ENCODE data around the gene AKR1E2.

GRCh38 chr10:4822208-4822607 lies 3.8 kb upstream of the AKR1E2 start:
- TF ChIP-seq CTCF (IDR thresholded peaks at IDR 0.05; ENCODE audit: borderline replicate concordance, extremely low read depth, low read length, poor library complexity, severe bottlenecking) = no peak
- no peak for TF ChIP-seq EZH2 (IDR thresholded peaks at IDR 0.05; ENCODE audit: borderline replicate concordance, low read depth, low read length, severe bottlenecking)

Data from DND-41 (cell line).